H1 (cell line): ENCODE measurements around the gene ANXA6. TPM values are rescaled to one million over a fixed set of nuclear protein-coding genes. Genes with fewer than 3 reads are reported as not detected.

Experiments used
- CTCF ChIA-PET: fragments of 300-600 bp; sonication (Branson Sonifier 250); formaldehyde crosslinking; loops from one replicate; lab custom pipeline; 2021; ENCODE audit not compliant: partially characterized antibody; lab: Charles Lee
- POLR2A ChIA-PET: fragments of 300-600 bp; sonication (Branson Sonifier 250); formaldehyde crosslinking; loops from one replicate; lab custom pipeline; 2021; ENCODE audit warnings: inconsistent platforms; ENCODE audit not compliant: partially characterized antibody; lab: Charles Lee
- DNase-seq, 2 experiments: peaks; one replicate each; pipeline versions ENCODE4 v3.0.0 to v3.0.0-alpha.2; 2010 to 2022; ENCODE audit warnings: low spot score in 2 of 2, low read depth in 1 of 2, mixed read lengths in 1 of 2
- FAIRE-seq: peaks from 2 replicates; lab custom pipeline; 2011; peaks lifted over from hg19 to GRCh38; lab: Jason Lieb, UNC
- H2AFZ ChIP-seq: 2 replicates; pipeline ENCODE4 v1.8.1; 2012; ENCODE audit warnings: low read length, inconsistent platforms
- H2AK5ac ChIP-seq: 2 replicates; pipeline ENCODE4 v1.6.1; 2013; ENCODE audit warnings: low read depth, low read length
- H2BK120ac ChIP-seq: replicated peaks from 2 replicates; pipeline ENCODE3; 2013; ENCODE audit warnings: low read depth, low read length, inconsistent platforms
- H2BK12ac ChIP-seq: 2 replicates; pipeline ENCODE4 v1.6.1; 2013; ENCODE audit warnings: low read depth, low read length
- H2BK15ac ChIP-seq: 2 replicates; pipeline ENCODE4 v1.6.1; 2013; ENCODE audit warnings: low read length
- H2BK20ac ChIP-seq: 2 replicates; pipeline ENCODE4 v1.6.1; 2013; ENCODE audit warnings: low read length
- H2BK5ac ChIP-seq: 2 replicates; pipeline ENCODE4 v1.6.1; 2013; ENCODE audit warnings: low read depth, low read length
- H3K14ac ChIP-seq: 2 replicates; pipeline ENCODE4 v1.6.1; 2013; ENCODE audit warnings: inconsistent platforms; ENCODE audit not compliant: insufficient read length
- H3K18ac ChIP-seq: 2 replicates; pipeline ENCODE4 v1.6.1; 2013; ENCODE audit warnings: low read length; ENCODE audit errors: extremely low read depth
- H3K23ac ChIP-seq: 2 replicates; pipeline ENCODE4 v1.6.1; 2013; ENCODE audit warnings: inconsistent platforms; ENCODE audit not compliant: insufficient read length
- H3K23me2 ChIP-seq: 2 replicates; pipeline ENCODE4 v1.6.1; 2013; ENCODE audit warnings: low read depth, low read length
- H3K27ac ChIP-seq: 2 replicates; pipeline ENCODE4 v1.6.1; 2011; ENCODE audit warnings: low read depth, low read length, inconsistent platforms
- H3K27me3 ChIP-seq, 4 experiments: replicated peaks in 1 of 4; 1 replicate in 1 of 4; 2 replicates in 3 of 4; pipeline versions ENCODE4 v1.6.1 to v1.8.1; 2011 to 2013; ENCODE audit warnings: low read length in 3 of 4, mild to moderate bottlenecking in 3 of 4, inconsistent platforms in 2 of 4, mixed read lengths in 2 of 4, moderate library complexity in 1 of 4; ENCODE audit not compliant: control insufficient read depth in 3 of 4, insufficient read depth in 3 of 4; ENCODE audit errors: extremely low read depth in 1 of 4
- H3K36me3 ChIP-seq, 4 experiments: 2 replicates each; pipeline versions ENCODE4 v1.6.1 to v1.8.1; 2011 to 2013; ENCODE audit warnings: mild to moderate bottlenecking in 4 of 4, low read length in 3 of 4, moderate library complexity in 2 of 4, control low read depth in 1 of 4, inconsistent platforms in 1 of 4; ENCODE audit not compliant: insufficient read depth in 4 of 4, control insufficient read depth in 2 of 4
- H3K4ac ChIP-seq: replicated peaks from 2 replicates; pipeline ENCODE3; 2013; ENCODE audit warnings: low read length, low read depth, mixed read lengths, inconsistent platforms; ENCODE audit not compliant: insufficient read length
- H3K4me1 ChIP-seq, 4 experiments: replicated peaks in 1 of 4; 1 replicate in 1 of 4; 2 replicates in 3 of 4; pipeline versions ENCODE4 v1.6.1 to v1.8.1; 2011 to 2013; ENCODE audit warnings: low read length in 3 of 4, inconsistent platforms in 2 of 4, mixed read lengths in 1 of 4; ENCODE audit not compliant: insufficient read depth in 4 of 4, control insufficient read depth in 3 of 4
- H3K4me2 ChIP-seq, 2 experiments: 2 replicates each; pipeline versions ENCODE4 v1.6.1 to v1.8.1; 2011 to 2013; ENCODE audit warnings: low read depth in 2 of 2, low read length in 2 of 2, control low read depth in 1 of 2, inconsistent platforms in 1 of 2, mild to moderate bottlenecking in 1 of 2; ENCODE audit not compliant: insufficient read depth in 1 of 2
- H3K4me3 ChIP-seq, 4 experiments: fragments of 200-600, 300-600 bp in 1 of 4; sonication (generic), shearing (Covaris generic), sonication (Bioruptor Twin) in 1 of 4; 2 replicates each; pipeline versions ENCODE4 v1.5.1 to v1.8.1; 2011 to 2016; ENCODE audit warnings: low read length in 4 of 4, low read depth in 3 of 4, control low read depth in 2 of 4, inconsistent platforms in 2 of 4, mild to moderate bottlenecking in 2 of 4, mixed read lengths in 1 of 4, moderate library complexity in 1 of 4; ENCODE audit not compliant: insufficient read depth in 2 of 4; ENCODE audit errors: extremely low read depth in 1 of 4
- H3K56ac ChIP-seq: replicated peaks from 2 replicates; pipeline ENCODE3; 2013; ENCODE audit warnings: low read depth, mild to moderate bottlenecking, mixed read lengths, low read length, inconsistent platforms; ENCODE audit not compliant: insufficient read length
- H3K79me1 ChIP-seq: 2 replicates; pipeline ENCODE4 v1.6.1; 2013; ENCODE audit warnings: low read depth, low read length, control low read depth
- H3K79me2 ChIP-seq, 2 experiments: 2 replicates each; pipeline versions ENCODE4 v1.6.1 to v1.8.1; 2012 to 2013; ENCODE audit warnings: low read length in 2 of 2, mild to moderate bottlenecking in 2 of 2, inconsistent platforms in 1 of 2; ENCODE audit not compliant: insufficient read depth in 2 of 2, control insufficient read depth in 1 of 2
- H3K9ac ChIP-seq, 4 experiments: replicated peaks in 1 of 4; 1 replicate in 1 of 4; 2 replicates in 3 of 4; pipeline versions ENCODE4 v1.6.1 to v1.8.1; 2011 to 2013; ENCODE audit warnings: low read depth in 3 of 4, low read length in 3 of 4, control low read depth in 2 of 4, mild to moderate bottlenecking in 2 of 4, moderate library complexity in 2 of 4, inconsistent platforms in 1 of 4; ENCODE audit errors: extremely low read depth in 1 of 4
- H3K9me3 ChIP-seq, 2 experiments: 2 replicates each; pipeline versions ENCODE4 v1.6.1 to v1.8.1; 2012 to 2013; ENCODE audit warnings: mild to moderate bottlenecking in 2 of 2, moderate library complexity in 2 of 2, control low read depth in 1 of 2, inconsistent platforms in 1 of 2, low read depth in 1 of 2, low read length in 1 of 2, mixed read lengths in 1 of 2; ENCODE audit not compliant: insufficient read depth in 2 of 2
- H4K20me1 ChIP-seq, 2 experiments: replicated peaks in 1 of 2; 2 replicates each; pipeline versions ENCODE3 to v1.8.1; 2011 to 2013; ENCODE audit warnings: inconsistent platforms in 2 of 2, low read length in 2 of 2, mild to moderate bottlenecking in 1 of 2; ENCODE audit not compliant: insufficient read depth in 2 of 2, control insufficient read depth in 1 of 2
- H4K5ac ChIP-seq: 2 replicates; pipeline ENCODE4 v1.6.1; 2013; ENCODE audit warnings: low read length, low read depth, mixed read lengths, inconsistent platforms; ENCODE audit not compliant: insufficient read length
- H4K8ac ChIP-seq: 2 replicates; pipeline ENCODE4 v1.8.0; 2013; ENCODE audit warnings: mild to moderate bottlenecking, moderate library complexity, low read length, inconsistent platforms; ENCODE audit not compliant: insufficient read depth; ENCODE audit errors: extremely low read depth
- H4K91ac ChIP-seq: replicated peaks from 2 replicates; pipeline ENCODE3; 2013; ENCODE audit warnings: low read length, mixed read lengths, inconsistent platforms; ENCODE audit not compliant: insufficient read length
- ATF3 ChIP-seq: IDR thresholded peaks from 2 replicates; pipeline ENCODE4 v1.6.1; 2011; ENCODE audit warnings: low read depth, mild to moderate bottlenecking, low read length; ENCODE audit not compliant: insufficient read depth
- BACH1 ChIP-seq: IDR thresholded peaks from 2 replicates; pipeline ENCODE4 v1.6.1; 2012; ENCODE audit warnings: low read length, improper control_type of control experiment
- BRCA1 ChIP-seq: IDR thresholded peaks from 2 replicates; pipeline ENCODE4 v1.6.1; 2012; ENCODE audit warnings: low read depth, low read length, improper control_type of control experiment
- CREB1 ChIP-seq: IDR thresholded peaks from 2 replicates; pipeline ENCODE4 v1.6.1; 2012; ENCODE audit warnings: inconsistent platforms
- KDM5A ChIP-seq: fragments of 200-600 bp; IDR thresholded peaks from 2 replicates; pipeline ENCODE4 v1.7.1; 2012; ENCODE audit warnings: mild to moderate bottlenecking, low read length, inconsistent platforms, mixed read lengths
- NANOG ChIP-seq: IDR thresholded peaks from 2 replicates; pipeline ENCODE4 v1.6.1; 2011; ENCODE audit warnings: low read length, low read depth, mild to moderate bottlenecking, inconsistent platforms; ENCODE audit not compliant: insufficient read depth, poor library complexity, severe bottlenecking
- POLR2AphosphoS5 ChIP-seq: IDR thresholded peaks from 2 replicates; pipeline ENCODE4 v1.6.1; 2011; ENCODE audit warnings: low read depth, low read length
- POU5F1 ChIP-seq: IDR thresholded peaks from 2 replicates; pipeline ENCODE4 v1.6.1; 2011; ENCODE audit warnings: low read depth, mild to moderate bottlenecking, low read length, moderate library complexity
- RBBP5 ChIP-seq: IDR thresholded peaks from 2 replicates; pipeline ENCODE4 v1.7.1; 2012; ENCODE audit warnings: low read depth, mild to moderate bottlenecking, inconsistent platforms, low read length, moderate library complexity, borderline replicate concordance
- RFX5 ChIP-seq: IDR thresholded peaks from 2 replicates; pipeline ENCODE4 v1.6.1; 2011; ENCODE audit warnings: low read depth, low read length, improper control_type of control experiment, borderline replicate concordance
- SIRT6 ChIP-seq: IDR thresholded peaks from one replicate; pipeline ENCODE4 v1.7.1; 2012; ENCODE audit warnings: low read length, inconsistent platforms
- SP4 ChIP-seq: IDR thresholded peaks from 2 replicates; pipeline ENCODE4 v1.6.1; 2012; ENCODE audit warnings: low read length, inconsistent platforms
- TAF1 ChIP-seq: IDR thresholded peaks from 2 replicates; pipeline ENCODE4 v1.6.1; 2011; ENCODE audit warnings: mild to moderate bottlenecking, low read depth, low read length
- TAF7 ChIP-seq: optimal IDR thresholded peaks from 2 replicates; pipeline ENCODE3; 2011; ENCODE audit warnings: low read depth, mild to moderate bottlenecking, inconsistent platforms, low read length, moderate library complexity, borderline replicate concordance
- WGBS, 2 experiments: shearing (Covaris generic) in 1 of 2; methylation state at CpG; one replicate each; pipeline versions ENCODE4 v1.1.6 to v1.1.7; 2013 to 2015; ENCODE audit warnings: low lambda C conversion rate in 2 of 2, mixed read lengths in 2 of 2, inconsistent platforms in 1 of 2, low coverage in 1 of 2, missing lambda C conversion rate in 1 of 2; ENCODE audit not compliant: insufficient replicate concordance in 2 of 2, insufficient coverage in 1 of 2, insufficient read length in 1 of 2; ENCODE audit errors: extremely low coverage in 1 of 2, missing lambda C conversion rate in 1 of 2; 5-methylcytosine and 5-hydroxymethylcytosine counted together
- polyA plus RNA-seq, 7 experiments: library from polyadenylated mRNA; depleted of rRNA in 3 of 7; stranded (reverse) in 5 of 7; unstranded in 2 of 7; fragments of >200 nt in 5 of 7; fragments of 200-250 nt in 2 of 7; gene quantifications; 1 replicate in 5 of 7; 2 replicates in 1 of 7; 4 replicates in 1 of 7; pipeline versions ENCODE4 v1.2.1 to v1.2.3, GENCODE V29; 2011 to 2013; ENCODE audit warnings: missing spikeins in 2 of 7, mixed read lengths in 2 of 7
- total RNA-seq: library from RNA; stranded (reverse); fragmentation: NEBNext Ultra II Directional; extraction: Animal tissue kit (Norgen Biotek cat#: 25700); gene quantifications from 2 replicates; pipeline ENCODE4 v1.2.1, GENCODE V29; 2021
- TF ChIP-seq, protein P1 (sequence below): IDR thresholded peaks from 2 replicates; pipeline ENCODE4 v1.6.1; 2012; ENCODE audit warnings: inconsistent platforms

ANXA6 gene
- total and polyA plus RNA-seq, 2 of the 8 experiments (the other 6 are each of a cell fraction or from before 2014, with no cell fraction given) = 61.3 to 78.6 TPM

- Histone ChIP-seq H3K23ac (no peak overlapping the region), H2AK5ac (no peak overlapping the region), H3K27me3 (no peaks in the 10 kb centered on the region; a peak in 2 of 7 replicates), H3K4me3 (no peak overlapping the region), H4K20me1 (no peaks in the 10 kb centered on the region), H3K14ac (no peak overlapping the region), H4K8ac (no peak overlapping the region), H2BK12ac (no peak overlapping the region), H4K5ac (no peak overlapping the region), H3K79me1 (no peaks in the 10 kb centered on the region), H3K27ac (no peak overlapping the region), H2BK5ac (no peak overlapping the region), H3K9me3 (no peaks in the 10 kb centered on the region), H2BK15ac (no peak overlapping the region), H3K79me2 (no peaks in the 10 kb centered on the region), H2BK120ac (no peak overlapping the region), H3K23me2 (no peaks in the 10 kb centered on the region), H3K4me1 (peaks cover 1 to 20% (median 10%) of the 10 kb centered on the region in 4 experiments; a peak in 4 of 7 replicates), H3K18ac (no peak overlapping the region), H3K36me3 (no peaks in the 10 kb centered on the region), H3K9ac (no peak overlapping the region), H4K91ac (peak overlapping the region; percentile 34), H2AFZ (no peak overlapping the region), H3K56ac (no peak overlapping the region), H3K4me2 (no peak overlapping the region), H2BK20ac (no peak overlapping the region), H3K4ac (no peak overlapping the region)
- ChIA-PET POLR2A (no interaction called here), CTCF (interaction anchor here (0.6 to 8.0 kb wide), 9 partner anchors 11 to 402 kb away, joined by 4 to 96 read pairs (median 5); partner anchors contain the start of gene TNIP1)
- DNase-seq (no peak), FAIRE-seq (no peak)
- 85% methylated on average over 2 of the region's 2 CpGs; no CpG with 5 or more reads in 1 of the 2 experiments for WGBS, 2 experiments
- TF ChIP-seq POU5F1 = no peak
- no peak for TF ChIP-seq KDM5A
- TF ChIP-seq NANOG = no peak
- no peak for TF ChIP-seq TAF7
- no peak for TF ChIP-seq SIRT6
- TF ChIP-seq CREB1 = no peak
- TF ChIP-seq, protein P1, sequence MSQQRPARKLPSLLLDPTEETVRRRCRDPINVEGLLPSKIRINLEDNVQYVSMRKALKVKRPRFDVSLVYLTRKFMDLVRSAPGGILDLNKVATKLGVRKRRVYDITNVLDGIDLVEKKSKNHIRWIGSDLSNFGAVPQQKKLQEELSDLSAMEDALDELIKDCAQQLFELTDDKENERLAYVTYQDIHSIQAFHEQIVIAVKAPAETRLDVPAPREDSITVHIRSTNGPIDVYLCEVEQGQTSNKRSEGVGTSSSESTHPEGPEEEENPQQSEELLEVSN = no peak
- TF ChIP-seq SP4 = no peak
- no peak for TF ChIP-seq RBBP5
- no peak for TF ChIP-seq BRCA1
- TF ChIP-seq ATF3 = no peak
- TF ChIP-seq POLR2AphosphoS5 = no peak
- TF ChIP-seq RFX5 = no peak
- no peak for TF ChIP-seq BACH1
- no peak for TF ChIP-seq TAF1
These were observed 64.8 kb downstream of the ANXA6 start for GRCh38 chr5:151092762-151093161.
